ENCODE results near the gene MID1IP1. TPM values are rescaled to one million over a fixed set of nuclear protein-coding genes. Genes with fewer than 3 reads are reported as not detected.

Gene MID1IP1
- total RNA-seq, 4 donors from 2014 or later, result 23.9 to 49.7 (median 33.4) TPM

DNA sequence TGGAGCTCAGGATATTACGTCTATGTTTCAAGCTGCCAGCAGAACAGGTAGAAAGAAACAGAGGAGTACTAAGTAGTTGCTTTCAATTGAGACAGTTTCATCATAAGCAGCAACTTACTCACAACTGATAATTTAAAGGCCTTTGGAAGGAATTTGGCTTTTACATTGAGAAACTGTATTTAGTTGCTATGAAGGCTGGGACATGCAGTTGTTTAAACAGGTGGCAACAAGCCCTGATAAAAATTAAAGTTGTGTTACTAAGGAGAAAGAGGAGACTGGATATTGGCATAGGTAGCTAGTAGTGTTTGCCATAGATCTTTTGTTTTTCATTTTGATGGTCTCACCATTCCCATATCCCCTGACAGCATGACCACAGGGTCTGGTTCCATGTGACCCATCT lies 18.4 kb downstream of the MID1IP1 start:
- Histone ChIP-seq H3K27me3 (no peaks in the 10 kb centered on the region), H3K4me3 (no peak overlapping the region), H3K9me3 (no peaks in the 10 kb centered on the region), H3K4me1 (peaks cover 0 to 18% (median 7%) of the 10 kb centered on the region in 4 donors), H3K27ac (no peak overlapping the region), H3K36me3 (no peaks in the 10 kb centered on the region)
- intact Hi-C loops (cut with DNase I; ENCODE audit: low total_unique reads), result no loop called here
- in situ Hi-C loops (cut with MboI; ENCODE audit: low pct_ligation_motif_present in 1 of 4, low pct_unique_long_range_greater_than_20kb in 1 of 4, low sequenced_read_pairs in 3 of 4), result no loop called here
- WGBS, 2 donors (ENCODE audit: low coverage in 1 of 2), result 76% methylated on average over 1 of the region's 1 CpG; no CpG with 5 or more reads in 1 of the 2 donors
- DNase-seq, result no peak
- TF ChIP-seq POLR2AphosphoS5 (IDR thresholded peaks at IDR 0.05), result no peak
- no peak for TF ChIP-seq EP300 (IDR thresholded peaks at IDR 0.05; ENCODE audit: low read depth)
- TF ChIP-seq, protein P1, sequence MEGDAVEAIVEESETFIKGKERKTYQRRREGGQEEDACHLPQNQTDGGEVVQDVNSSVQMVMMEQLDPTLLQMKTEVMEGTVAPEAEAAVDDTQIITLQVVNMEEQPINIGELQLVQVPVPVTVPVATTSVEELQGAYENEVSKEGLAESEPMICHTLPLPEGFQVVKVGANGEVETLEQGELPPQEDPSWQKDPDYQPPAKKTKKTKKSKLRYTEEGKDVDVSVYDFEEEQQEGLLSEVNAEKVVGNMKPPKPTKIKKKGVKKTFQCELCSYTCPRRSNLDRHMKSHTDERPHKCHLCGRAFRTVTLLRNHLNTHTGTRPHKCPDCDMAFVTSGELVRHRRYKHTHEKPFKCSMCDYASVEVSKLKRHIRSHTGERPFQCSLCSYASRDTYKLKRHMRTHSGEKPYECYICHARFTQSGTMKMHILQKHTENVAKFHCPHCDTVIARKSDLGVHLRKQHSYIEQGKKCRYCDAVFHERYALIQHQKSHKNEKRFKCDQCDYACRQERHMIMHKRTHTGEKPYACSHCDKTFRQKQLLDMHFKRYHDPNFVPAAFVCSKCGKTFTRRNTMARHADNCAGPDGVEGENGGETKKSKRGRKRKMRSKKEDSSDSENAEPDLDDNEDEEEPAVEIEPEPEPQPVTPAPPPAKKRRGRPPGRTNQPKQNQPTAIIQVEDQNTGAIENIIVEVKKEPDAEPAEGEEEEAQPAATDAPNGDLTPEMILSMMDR (IDR thresholded peaks at IDR 0.05), result no peak
- TF ChIP-seq POLR2A (IDR thresholded peaks at IDR 0.05), result no peak

DNA sequence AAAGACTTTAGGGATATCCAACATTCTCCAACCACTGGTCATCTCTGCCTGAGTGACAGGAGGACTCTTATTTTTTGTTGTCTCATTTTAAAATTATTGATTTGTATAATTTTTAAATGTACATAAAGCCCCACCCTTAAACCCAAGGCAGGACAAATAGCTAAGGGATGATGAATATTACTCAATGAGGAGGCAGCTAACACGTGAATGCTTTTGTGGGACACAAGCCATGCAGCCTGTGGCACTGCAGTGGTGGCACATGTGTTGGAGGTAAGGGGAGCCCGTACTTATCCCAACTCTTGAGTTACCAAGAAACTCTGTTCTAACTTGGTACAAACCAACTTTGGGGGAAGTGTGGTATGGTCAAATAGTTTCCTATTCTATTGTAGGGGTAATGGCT lies 19.5 kb downstream of the MID1IP1 start:
- 79% methylated on average over 2 of the region's 2 CpGs; no CpG with 5 or more reads in 1 of the 2 donors for WGBS, 2 donors (ENCODE audit: low coverage in 1 of 2)
- TF ChIP-seq EP300 (IDR thresholded peaks at IDR 0.05; ENCODE audit: low read depth) (no peak), POLR2A (IDR thresholded peaks at IDR 0.05) (no peak), POLR2AphosphoS5 (IDR thresholded peaks at IDR 0.05) (no peak)
- TF ChIP-seq, protein P1 (IDR thresholded peaks at IDR 0.05), result no peak
- in situ Hi-C loops (cut with MboI; ENCODE audit: low pct_ligation_motif_present in 1 of 4, low pct_unique_long_range_greater_than_20kb in 1 of 4, low sequenced_read_pairs in 3 of 4), result no loop called here

DNA sequence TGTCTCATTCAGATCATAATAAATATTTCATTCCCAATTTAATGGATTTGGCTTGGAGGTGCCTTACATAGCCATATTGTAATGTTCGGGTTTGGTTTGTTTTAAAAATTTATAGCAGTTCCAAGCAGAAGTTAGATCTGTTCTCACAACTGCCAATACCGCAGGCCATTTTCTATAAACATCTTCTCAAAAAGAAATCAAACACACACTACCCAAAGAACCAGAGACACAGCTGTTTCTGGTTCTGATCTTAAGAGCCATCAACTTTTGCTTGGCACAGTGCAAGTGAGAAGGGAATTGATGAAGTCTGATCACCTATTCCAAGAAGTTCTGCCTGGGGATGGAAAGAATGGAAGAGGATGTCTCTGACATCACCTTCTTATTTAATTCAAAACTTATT lies 22.9 kb downstream of the MID1IP1 start:
- intact Hi-C loops (cut with DNase I; ENCODE audit: low total_unique reads) (no loop called here), in situ Hi-C loops (cut with MboI; ENCODE audit: low pct_ligation_motif_present in 1 of 4, low pct_unique_long_range_greater_than_20kb in 1 of 4, low sequenced_read_pairs in 3 of 4) (no loop called here)
- no peak for DNase-seq
- 70% methylated on average over 2 of the region's 2 CpGs; no CpG with 5 or more reads in 1 of the 2 donors for WGBS, 2 donors (ENCODE audit: low coverage in 1 of 2)
- TF ChIP-seq, protein P1 (IDR thresholded peaks at IDR 0.05), result no peak
- TF ChIP-seq POLR2AphosphoS5 (IDR thresholded peaks at IDR 0.05) (no peak), POLR2A (IDR thresholded peaks at IDR 0.05) (no peak), EP300 (IDR thresholded peaks at IDR 0.05; ENCODE audit: low read depth) (no peak)
- H3K4me1 ChIP-seq, result no peaks in the 10 kb centered on the region
- H3K27ac ChIP-seq, result no peak overlapping the region
- no peaks in the 10 kb centered on the region for H3K27me3 ChIP-seq
- no peaks in the 10 kb centered on the region for H3K9me3 ChIP-seq
- no peak overlapping the region for H3K4me3 ChIP-seq
- H3K36me3 ChIP-seq, result no peaks in the 10 kb centered on the region

More for the DNA sequence above, 19.5 kb downstream of the MID1IP1 start:
- H3K9me3 ChIP-seq, result no peaks in the 10 kb centered on the region
- no peaks in the 10 kb centered on the region for H3K27me3 ChIP-seq
- H3K4me3 ChIP-seq, result no peak overlapping the region
- intact Hi-C loops (cut with DNase I; ENCODE audit: low total_unique reads), result no loop called here
- no peaks in the 10 kb centered on the region for H3K36me3 ChIP-seq
- no peak for DNase-seq
- peaks cover 0 to 18% (median 7%) of the 10 kb centered on the region in 4 donors for H3K4me1 ChIP-seq
- H3K27ac ChIP-seq, result no peak overlapping the region

DNA sequence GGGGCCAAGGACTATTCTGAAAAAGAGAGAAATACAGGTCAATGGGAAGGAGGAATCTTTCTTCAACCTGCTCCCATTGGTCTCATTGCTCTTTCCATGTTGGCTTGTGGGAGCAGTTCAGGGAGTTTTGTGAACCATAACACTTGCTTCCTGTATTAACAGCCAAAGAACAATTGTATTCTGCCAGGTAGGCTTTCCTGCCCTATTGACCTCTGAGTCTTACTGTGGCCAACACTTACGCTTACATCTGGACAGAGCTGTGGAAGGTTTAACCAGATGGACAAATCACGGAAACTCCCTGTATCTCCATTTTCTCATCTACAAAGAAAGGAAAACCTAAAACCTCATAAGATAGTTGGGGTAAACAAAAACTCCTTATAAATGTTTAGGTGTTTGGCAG lies 30.7 kb downstream of the MID1IP1 start:
- no peak for DNase-seq
- intact Hi-C loops (cut with DNase I; ENCODE audit: low total_unique reads) (no loop called here), in situ Hi-C loops (cut with MboI; ENCODE audit: low pct_ligation_motif_present in 1 of 4, low pct_unique_long_range_greater_than_20kb in 1 of 4, low sequenced_read_pairs in 3 of 4) (no loop called here)
- Histone ChIP-seq H3K36me3 (no peaks in the 10 kb centered on the region), H3K9me3 (no peaks in the 10 kb centered on the region), H3K27me3 (no peaks in the 10 kb centered on the region), H3K27ac (no peak overlapping the region), H3K4me1 (no peaks in the 10 kb centered on the region), H3K4me3 (no peak overlapping the region)
- TF ChIP-seq, protein P1 (IDR thresholded peaks at IDR 0.05), result no peak
- no peak for TF ChIP-seq POLR2A (IDR thresholded peaks at IDR 0.05)
- no peak for TF ChIP-seq POLR2AphosphoS5 (IDR thresholded peaks at IDR 0.05)
- TF ChIP-seq EP300 (IDR thresholded peaks at IDR 0.05; ENCODE audit: low read depth), result no peak
- WGBS, 2 donors (ENCODE audit: low coverage in 1 of 2), result 83% methylated on average over 2 of the region's 2 CpGs; no CpG with 5 or more reads in 1 of the 2 donors

Data from transverse colon (tissue), 4 donors.